ENCODE results near the gene RAB17. TPM values are rescaled to one million over a fixed set of nuclear protein-coding genes. Genes with fewer than 3 reads are reported as not detected.
A peak's percentile ranks its signal among the peaks of the same experiment; 100 is the strongest.

The RAB17 gene
- total RNA-seq, 2 donors from 2014 or later, result 12.6 to 13.6 TPM

DNA sequence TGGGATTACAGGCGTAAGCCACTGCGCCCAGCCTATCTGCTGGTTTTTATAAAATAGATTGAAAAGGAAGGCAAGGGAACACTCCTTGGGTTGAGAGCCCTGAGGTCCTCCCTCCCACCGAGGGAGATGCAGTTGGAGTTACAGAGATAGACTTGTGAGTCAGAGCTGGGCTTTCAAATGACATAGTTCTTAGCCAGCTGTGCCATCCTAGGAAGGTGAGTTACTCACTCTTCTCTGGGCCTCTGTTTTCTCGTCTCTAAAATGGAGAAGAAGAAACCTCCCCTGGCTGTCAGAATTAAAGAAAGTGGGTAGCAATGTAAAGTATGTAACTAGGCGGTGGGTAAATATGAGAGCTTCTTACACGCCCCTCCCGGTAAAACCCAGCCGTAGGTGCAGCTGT, 39.2 kb upstream of the RAB17 start:
- Histone ChIP-seq H3K4me1 (replicated peaks) (peaks cover 9% of the 10 kb centered on the region), H3K4me3 (no peak overlapping the region), H3K27me3 (replicated peaks; ENCODE audit: insufficient read depth) (no peaks in the 10 kb centered on the region), H3K36me3 (no peaks in the 10 kb centered on the region), H3K27ac (no peak overlapping the region), H3K9me3 (no peaks in the 10 kb centered on the region)
- TF ChIP-seq, protein P1, sequence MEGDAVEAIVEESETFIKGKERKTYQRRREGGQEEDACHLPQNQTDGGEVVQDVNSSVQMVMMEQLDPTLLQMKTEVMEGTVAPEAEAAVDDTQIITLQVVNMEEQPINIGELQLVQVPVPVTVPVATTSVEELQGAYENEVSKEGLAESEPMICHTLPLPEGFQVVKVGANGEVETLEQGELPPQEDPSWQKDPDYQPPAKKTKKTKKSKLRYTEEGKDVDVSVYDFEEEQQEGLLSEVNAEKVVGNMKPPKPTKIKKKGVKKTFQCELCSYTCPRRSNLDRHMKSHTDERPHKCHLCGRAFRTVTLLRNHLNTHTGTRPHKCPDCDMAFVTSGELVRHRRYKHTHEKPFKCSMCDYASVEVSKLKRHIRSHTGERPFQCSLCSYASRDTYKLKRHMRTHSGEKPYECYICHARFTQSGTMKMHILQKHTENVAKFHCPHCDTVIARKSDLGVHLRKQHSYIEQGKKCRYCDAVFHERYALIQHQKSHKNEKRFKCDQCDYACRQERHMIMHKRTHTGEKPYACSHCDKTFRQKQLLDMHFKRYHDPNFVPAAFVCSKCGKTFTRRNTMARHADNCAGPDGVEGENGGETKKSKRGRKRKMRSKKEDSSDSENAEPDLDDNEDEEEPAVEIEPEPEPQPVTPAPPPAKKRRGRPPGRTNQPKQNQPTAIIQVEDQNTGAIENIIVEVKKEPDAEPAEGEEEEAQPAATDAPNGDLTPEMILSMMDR (IDR thresholded peaks at IDR 0.05), result no peak
- TF ChIP-seq POLR2AphosphoS5 (IDR thresholded peaks at IDR 0.05) (no peak), POLR2A (IDR thresholded peaks at IDR 0.05) (no peak)
- 77% methylated on average over 8 of the region's 8 CpGs for WGBS
- intact Hi-C loops (cut with DNase I), result no loop called here
- DNase-seq (ENCODE audit: low spot score), result no peak

DNA sequence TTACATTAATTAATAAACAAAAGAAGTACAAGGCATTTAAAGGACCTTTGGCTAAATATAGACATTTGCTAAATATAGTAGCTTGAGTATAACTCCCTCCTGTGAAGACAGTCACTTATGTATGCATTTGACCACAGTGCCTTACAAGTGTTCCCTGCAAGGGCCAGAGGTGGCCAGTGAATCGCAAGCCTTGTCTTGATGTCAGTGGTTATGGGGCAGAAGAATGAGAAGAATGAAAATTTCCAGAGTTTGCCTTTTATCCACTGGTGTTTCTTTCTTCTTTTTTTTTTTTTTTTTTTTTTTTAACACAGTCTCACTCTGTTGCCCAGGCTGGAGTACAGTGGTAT, 38.6 kb upstream of the RAB17 start:
- 96% methylated on average over 1 of the region's 1 CpG for WGBS
- Histone ChIP-seq H3K4me1 (replicated peaks) (peaks cover 9% of the 10 kb centered on the region), H3K27me3 (replicated peaks; ENCODE audit: insufficient read depth) (no peaks in the 10 kb centered on the region), H3K27ac (no peak overlapping the region), H3K4me3 (no peak overlapping the region), H3K36me3 (no peaks in the 10 kb centered on the region), H3K9me3 (no peaks in the 10 kb centered on the region)
- DNase-seq (ENCODE audit: low spot score), result no peak
- intact Hi-C loops (cut with DNase I), result no loop called here
- TF ChIP-seq POLR2A (IDR thresholded peaks at IDR 0.05), result no peak
- TF ChIP-seq, protein P1 (IDR thresholded peaks at IDR 0.05), result no peak
- TF ChIP-seq POLR2AphosphoS5 (IDR thresholded peaks at IDR 0.05), result no peak

DNA sequence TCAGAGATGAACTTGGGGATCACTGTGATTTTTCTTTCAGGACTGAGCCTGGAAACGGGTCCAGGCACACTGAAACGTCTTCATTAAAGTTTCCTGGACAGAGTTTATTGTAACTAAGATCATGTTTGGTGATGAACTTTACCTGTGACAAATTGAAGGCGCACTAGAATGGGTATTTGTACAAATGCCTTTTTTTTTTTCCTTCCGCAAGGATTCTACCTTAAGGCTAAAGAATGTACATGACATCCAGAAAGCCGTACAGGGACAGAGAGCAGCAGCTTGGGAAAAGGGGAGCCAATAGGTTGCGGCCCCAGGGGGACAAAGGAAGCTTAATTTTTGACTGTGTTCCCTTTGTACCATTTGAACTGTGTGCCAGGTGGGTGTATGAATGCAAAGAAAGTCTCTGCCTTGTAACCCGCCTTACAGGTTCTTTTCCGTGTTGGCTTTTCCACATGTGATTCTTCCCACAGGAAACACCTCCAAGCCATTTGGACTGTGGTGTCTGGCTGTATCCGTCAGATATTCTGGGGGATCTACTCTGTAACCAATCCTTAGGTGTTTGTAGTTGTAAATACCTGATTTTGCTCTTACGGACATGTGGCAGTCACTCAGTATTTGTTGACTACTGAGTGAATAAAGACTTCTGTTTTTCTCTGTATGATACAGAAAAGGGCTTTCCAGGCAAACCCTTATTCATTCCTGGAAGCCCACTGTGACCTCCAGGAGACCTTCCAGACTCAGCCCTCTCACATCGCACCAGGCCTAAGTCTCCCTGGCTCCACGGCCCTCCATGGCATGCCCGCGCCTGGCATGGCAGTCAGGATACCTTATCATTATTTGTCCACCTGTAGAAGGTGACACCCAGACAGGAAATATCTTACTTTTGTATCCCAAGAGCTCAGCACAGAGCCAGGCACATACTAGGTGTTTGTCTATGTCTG, 38.0 kb upstream of the RAB17 start:
- intact Hi-C loops (cut with DNase I), result no loop called here
- peaks cover 9% of the 10 kb centered on the region for H3K4me1 ChIP-seq (replicated peaks)

DNA sequence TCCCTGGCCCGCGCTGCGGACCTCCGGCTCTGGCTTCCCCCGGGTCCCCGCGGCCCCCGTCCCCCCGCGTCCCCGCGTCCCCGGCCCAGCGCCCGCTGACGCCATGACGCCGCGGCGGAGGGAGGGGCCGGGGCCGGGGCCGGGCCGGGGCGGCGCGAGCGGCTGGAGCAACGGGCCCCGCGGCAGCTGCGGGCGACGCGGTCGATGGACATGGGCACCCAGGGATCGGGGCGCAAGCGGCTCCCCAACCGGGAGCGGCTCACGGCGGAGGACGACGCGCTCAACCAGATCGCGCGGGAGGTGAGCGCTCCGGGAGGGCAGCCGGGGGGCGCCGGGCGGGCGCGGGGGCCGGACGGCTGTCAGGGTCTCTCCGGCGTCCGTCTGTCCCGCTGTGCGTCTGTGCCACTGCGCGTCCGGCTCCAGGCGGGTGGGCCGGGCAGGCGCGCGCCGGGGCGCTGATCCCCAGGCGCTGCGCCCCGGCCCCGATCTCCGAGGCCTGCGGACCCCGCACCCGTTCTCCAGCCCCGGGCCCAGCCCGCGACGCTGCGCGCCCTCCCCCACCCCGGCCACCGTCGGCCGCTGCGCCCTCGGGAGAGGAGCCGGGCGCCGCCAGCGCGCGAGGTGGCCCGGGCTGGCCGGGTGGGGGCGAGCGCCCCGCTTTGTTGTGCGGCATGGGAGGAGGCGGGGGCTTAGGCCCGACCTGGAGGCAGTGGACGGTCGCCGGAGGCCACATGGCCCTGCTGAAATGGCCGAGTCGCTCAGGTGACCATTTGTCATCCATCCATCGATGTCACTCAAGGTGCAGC, 37.1 kb upstream of the RAB17 start, which contains the start of gene LRRFIP1:
Gene LRRFIP1 (plus strand): TSS at position 147 of the 806 bp plus-strand sequence. CDS start 58 bp downstream, at position 205.
- Histone ChIP-seq H3K36me3 (no peaks in the 10 kb centered on the region), H3K4me1 (replicated peaks) (peaks cover 9% of the 10 kb centered on the region), H3K4me3 (peak within 1 kb of the TSS; percentile 66 to 77), H3K27me3 (replicated peaks; ENCODE audit: insufficient read depth) (no peaks in the 10 kb centered on the region), H3K27ac (peak within 1 kb of the TSS; percentile 65 to 75), H3K9me3 (no peaks in the 10 kb centered on the region)
- no peak for DNase-seq (ENCODE audit: low spot score)
- intact Hi-C loops (cut with DNase I), result loop anchor here (1.0 kb wide), 1 partner anchor 35 kb away; no protein-coding TSS in a partner anchor
- WGBS, result 1% methylated on average over 26 of the region's 114 CpGs
- TF ChIP-seq POLR2AphosphoS5 (IDR thresholded peaks at IDR 0.05), result no peak
- TF ChIP-seq, protein P1 (IDR thresholded peaks at IDR 0.05), result no peak
- no peak for TF ChIP-seq POLR2A (IDR thresholded peaks at IDR 0.05)

More for the DNA sequence above, 38.0 kb upstream of the RAB17 start:
- H3K9me3 ChIP-seq, result no peaks in the 10 kb centered on the region
- WGBS, result 45% methylated on average over 14 of the region's 14 CpGs
- peak overlapping the region; percentile 65 to 75 for H3K27ac ChIP-seq
- DNase-seq (ENCODE audit: low spot score), result no peak
- TF ChIP-seq POLR2AphosphoS5 (IDR thresholded peaks at IDR 0.05) (no peak), POLR2A (IDR thresholded peaks at IDR 0.05) (no peak)
- TF ChIP-seq, protein P1 (IDR thresholded peaks at IDR 0.05), result no peak
- H3K36me3 ChIP-seq, result no peaks in the 10 kb centered on the region
- H3K27me3 ChIP-seq (replicated peaks; ENCODE audit: insufficient read depth), result no peaks in the 10 kb centered on the region
- peak overlapping the region; percentile 66 to 77 for H3K4me3 ChIP-seq

Data from prostate gland (tissue), 2 donors.